ENCODE results near the gene ZNF423.

ZNF423 gene

DNA sequence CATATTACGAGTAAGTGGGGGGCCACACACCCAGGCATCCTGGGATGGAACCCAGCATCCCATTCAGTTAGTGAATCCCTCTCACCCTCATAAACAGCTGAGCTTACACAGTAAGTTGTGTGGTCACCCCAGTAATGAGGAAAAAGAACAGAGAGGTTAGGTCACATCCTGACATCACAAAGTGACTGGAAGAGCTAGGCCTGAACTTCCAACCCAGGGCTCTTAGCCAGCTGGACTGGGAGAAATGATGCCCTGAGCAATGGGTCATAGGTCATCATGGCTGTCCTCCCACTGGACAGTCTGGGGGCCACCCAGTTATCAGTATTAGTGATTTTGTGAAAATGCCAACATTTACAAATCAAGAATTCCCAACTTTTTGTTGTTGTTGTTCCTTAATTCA is 205.3 kb downstream of the ZNF423 start:
- H3K79me2 ChIP-seq (ENCODE audit: control insufficient read depth, low read length): no peaks in the 10 kb centered on the region
- TF ChIP-seq, protein P1, sequence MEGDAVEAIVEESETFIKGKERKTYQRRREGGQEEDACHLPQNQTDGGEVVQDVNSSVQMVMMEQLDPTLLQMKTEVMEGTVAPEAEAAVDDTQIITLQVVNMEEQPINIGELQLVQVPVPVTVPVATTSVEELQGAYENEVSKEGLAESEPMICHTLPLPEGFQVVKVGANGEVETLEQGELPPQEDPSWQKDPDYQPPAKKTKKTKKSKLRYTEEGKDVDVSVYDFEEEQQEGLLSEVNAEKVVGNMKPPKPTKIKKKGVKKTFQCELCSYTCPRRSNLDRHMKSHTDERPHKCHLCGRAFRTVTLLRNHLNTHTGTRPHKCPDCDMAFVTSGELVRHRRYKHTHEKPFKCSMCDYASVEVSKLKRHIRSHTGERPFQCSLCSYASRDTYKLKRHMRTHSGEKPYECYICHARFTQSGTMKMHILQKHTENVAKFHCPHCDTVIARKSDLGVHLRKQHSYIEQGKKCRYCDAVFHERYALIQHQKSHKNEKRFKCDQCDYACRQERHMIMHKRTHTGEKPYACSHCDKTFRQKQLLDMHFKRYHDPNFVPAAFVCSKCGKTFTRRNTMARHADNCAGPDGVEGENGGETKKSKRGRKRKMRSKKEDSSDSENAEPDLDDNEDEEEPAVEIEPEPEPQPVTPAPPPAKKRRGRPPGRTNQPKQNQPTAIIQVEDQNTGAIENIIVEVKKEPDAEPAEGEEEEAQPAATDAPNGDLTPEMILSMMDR (IDR thresholded peaks at IDR 0.05; ENCODE audit: low read depth, low read length, poor library complexity, severe bottlenecking): no peak

DNA sequence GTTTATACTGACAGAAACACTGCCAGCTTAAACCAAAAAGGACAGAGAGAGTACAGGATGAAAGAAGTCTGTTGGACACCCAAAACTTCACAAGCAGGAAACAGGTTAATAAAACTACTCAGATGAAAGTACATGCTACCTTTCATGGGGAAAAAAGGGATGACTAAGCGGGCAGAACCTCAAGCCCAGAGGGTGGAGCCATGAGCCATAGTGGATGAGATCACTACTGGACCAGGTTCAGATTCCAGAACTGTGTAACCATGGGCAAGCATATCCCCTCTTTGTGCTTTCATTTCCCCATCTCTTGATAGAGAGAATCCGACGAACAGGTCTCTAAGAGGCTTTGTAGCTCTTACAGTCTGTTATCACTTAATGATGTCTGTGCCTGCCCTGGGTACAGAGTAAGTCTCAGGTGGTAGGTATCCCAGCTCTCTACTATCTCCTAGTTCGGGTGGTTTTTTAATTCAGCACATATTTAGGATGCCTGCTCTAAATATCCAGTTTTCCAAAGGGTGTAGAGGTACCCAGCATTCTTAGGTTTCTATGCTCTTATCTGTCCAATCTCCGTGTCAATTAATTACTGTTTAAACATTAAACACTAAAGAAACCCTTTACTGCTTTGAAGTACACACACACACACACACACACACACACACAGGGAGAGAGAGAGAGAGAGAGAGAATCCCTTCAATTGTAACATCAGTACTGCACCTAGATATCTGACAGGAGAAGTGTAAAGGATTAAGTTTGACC is 206.7 kb downstream of the ZNF423 start:
- Histone ChIP-seq H3K27ac (ENCODE audit: low read depth, low read length) (no peak overlapping the region), H3F3A (ENCODE audit: control insufficient read depth, insufficient read depth) (no peaks in the 10 kb centered on the region), H4K20me1 (ENCODE audit: control insufficient read depth, insufficient read depth, low read depth, low read length) (no peaks in the 10 kb centered on the region), H3K27me3 (ENCODE audit: control insufficient read depth, low read length) (no peaks in the 10 kb centered on the region), H3K9me2 (replicated peaks; ENCODE audit: control insufficient read depth, low read length) (no peaks in the 10 kb centered on the region), H3K9me3 (ENCODE audit: control insufficient read depth, insufficient read depth, low read length) (peaks cover 15% of the 10 kb centered on the region; the same call in 1 of the 2 replicates), H3K4me3 (ENCODE audit: low read length) (no peak overlapping the region), H3K79me2 (ENCODE audit: control insufficient read depth, low read length) (no peaks in the 10 kb centered on the region), H3K4me1 (ENCODE audit: control insufficient read depth, low read length) (no peaks in the 10 kb centered on the region), H3K36me3 (ENCODE audit: control insufficient read depth, low read length) (no peaks in the 10 kb centered on the region), H3K4me2 (ENCODE audit: low read length) (no peak overlapping the region)
- TF ChIP-seq EZH2phosphoT487 (IDR thresholded peaks at IDR 0.05; ENCODE audit: borderline replicate concordance, low read length): no peak
- TF ChIP-seq, protein P1 (IDR thresholded peaks at IDR 0.05; ENCODE audit: low read depth, low read length, poor library complexity, severe bottlenecking): no peak

More for the DNA sequence above, 205.3 kb downstream of the ZNF423 start:
- Histone ChIP-seq H3K36me3 (ENCODE audit: control insufficient read depth, low read length) (no peaks in the 10 kb centered on the region), H3K27me3 (ENCODE audit: control insufficient read depth, low read length) (no peaks in the 10 kb centered on the region), H3K9me3 (ENCODE audit: control insufficient read depth, insufficient read depth, low read length) (peaks cover 15% of the 10 kb centered on the region; the same call in 1 of the 2 replicates), H3F3A (ENCODE audit: control insufficient read depth, insufficient read depth) (no peaks in the 10 kb centered on the region), H3K4me3 (ENCODE audit: low read length) (no peak overlapping the region), H3K9me2 (replicated peaks; ENCODE audit: control insufficient read depth, low read length) (no peaks in the 10 kb centered on the region), H3K27ac (ENCODE audit: low read depth, low read length) (no peak overlapping the region), H3K4me1 (ENCODE audit: control insufficient read depth, low read length) (no peaks in the 10 kb centered on the region), H4K20me1 (ENCODE audit: control insufficient read depth, insufficient read depth, low read depth, low read length) (no peaks in the 10 kb centered on the region), H3K4me2 (ENCODE audit: low read length) (no peak overlapping the region)

DNA sequence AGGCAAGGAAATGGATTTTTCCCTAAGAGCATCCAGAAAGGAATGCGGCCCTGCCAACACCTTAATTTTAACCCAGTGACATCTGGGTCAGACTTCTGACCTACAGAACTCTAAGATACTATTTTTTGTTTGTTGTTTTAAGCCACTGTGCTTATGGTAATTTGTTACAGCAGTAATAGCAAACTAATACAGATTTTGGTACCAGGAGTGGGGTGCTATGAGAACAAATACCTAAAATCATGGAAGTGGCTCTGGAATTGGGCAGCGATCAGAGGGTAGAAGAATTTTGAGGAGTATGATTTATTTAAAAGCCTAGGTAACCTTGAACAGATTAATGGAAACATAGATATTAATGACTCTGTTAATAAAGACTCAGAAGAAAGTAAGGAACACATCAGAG is 208.2 kb downstream of the ZNF423 start:
- TF ChIP-seq, protein P1 (IDR thresholded peaks at IDR 0.05; ENCODE audit: low read depth, low read length, poor library complexity, severe bottlenecking): no peak
- TF ChIP-seq EZH2phosphoT487 (IDR thresholded peaks at IDR 0.05; ENCODE audit: borderline replicate concordance, low read length): no peak
- H3K9me2 ChIP-seq (replicated peaks; ENCODE audit: control insufficient read depth, low read length): no peaks in the 10 kb centered on the region
- H3F3A ChIP-seq (ENCODE audit: control insufficient read depth, insufficient read depth): no peaks in the 10 kb centered on the region
- no peak overlapping the region for H3K4me2 ChIP-seq (ENCODE audit: low read length)
- no peaks in the 10 kb centered on the region for H3K79me2 ChIP-seq (ENCODE audit: control insufficient read depth, low read length)
- peaks cover 15% of the 10 kb centered on the region; the same call in 1 of the 2 replicates for H3K9me3 ChIP-seq (ENCODE audit: control insufficient read depth, insufficient read depth, low read length)
- H3K27ac ChIP-seq (ENCODE audit: low read depth, low read length): no peak overlapping the region
- no peaks in the 10 kb centered on the region for H3K27me3 ChIP-seq (ENCODE audit: control insufficient read depth, low read length)
- H3K4me3 ChIP-seq (ENCODE audit: low read length): no peak overlapping the region
- H3K36me3 ChIP-seq (ENCODE audit: control insufficient read depth, low read length): no peaks in the 10 kb centered on the region
- no peaks in the 10 kb centered on the region for H4K20me1 ChIP-seq (ENCODE audit: control insufficient read depth, insufficient read depth, low read depth, low read length)
- no peaks in the 10 kb centered on the region for H3K4me1 ChIP-seq (ENCODE audit: control insufficient read depth, low read length)

Measured in DOHH2 (cell line).